Neural cell (in vitro differentiated cells): ENCODE results near the gene CEP128.

Experiments used
- CTCF ChIP-seq: fragments of 450-650 bp; IDR thresholded peaks from 2 replicates; pipeline ENCODE4 v1.5.1; 2014; ENCODE audit warnings: antibody characterized with exemption, mild to moderate bottlenecking, moderate library complexity; ENCODE audit not compliant: poor library complexity, severe bottlenecking
- EP300 ChIP-seq: fragments of 450-650 bp; conservative IDR thresholded peaks from 2 replicates; pipeline ENCODE4 v1.6.1; 2014; ENCODE audit warnings: antibody characterized with exemption, mild to moderate bottlenecking, moderate library complexity; ENCODE audit not compliant: poor library complexity, severe bottlenecking
- EZH2 ChIP-seq: fragments of 200-600, 300-800 bp; shearing (Covaris generic), sonication (generic); IDR thresholded peaks from 2 replicates; pipeline ENCODE4 v1.6.1; 2014; ENCODE audit warnings: antibody characterized with exemption, low read length, borderline replicate concordance, mild to moderate bottlenecking; ENCODE audit not compliant: insufficient read depth, poor library complexity, severe bottlenecking
- MXI1 ChIP-seq: fragments of 450-650 bp; conservative IDR thresholded peaks from 2 replicates; pipeline ENCODE4 v1.6.1; 2014; ENCODE audit warnings: antibody characterized with exemption, mild to moderate bottlenecking; ENCODE audit not compliant: poor library complexity, severe bottlenecking
- POLR2AphosphoS5 ChIP-seq: IDR thresholded peaks from 2 replicates; pipeline ENCODE4 v1.6.1; 2012
- RAD21 ChIP-seq: fragments of 450-650 bp; conservative IDR thresholded peaks from 2 replicates; pipeline ENCODE4 v1.6.1; 2014; ENCODE audit warnings: antibody characterized with exemption, mild to moderate bottlenecking, moderate library complexity

DNA sequence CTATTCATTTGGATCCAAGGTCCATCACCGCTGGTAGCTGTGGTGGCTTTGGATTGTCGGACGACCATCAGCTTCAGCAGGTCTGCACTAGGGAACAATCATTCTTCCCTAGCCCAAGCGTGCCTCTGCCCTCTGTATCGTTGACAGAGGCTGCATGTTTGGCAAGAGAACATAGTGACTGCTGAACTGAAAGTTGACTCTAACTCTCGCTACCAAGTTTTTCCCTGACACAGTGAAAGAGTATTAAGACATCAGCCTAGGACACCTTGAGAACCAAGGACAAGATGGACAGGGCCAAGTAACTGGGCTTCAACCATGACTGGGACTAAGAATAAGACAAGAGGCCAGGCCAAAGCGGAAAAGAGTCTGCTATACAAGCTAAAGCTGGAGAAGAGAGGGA is 40.1 kb upstream of the CEP128 start:
- TF ChIP-seq CTCF (no peak), POLR2AphosphoS5 (no peak), EP300 (no peak), EZH2 (no peak), RAD21 (no peak), MXI1 (no peak)
